GM23338 (cell line): Measurements from ENCODE around the gene INHBB. TPM values are rescaled to one million over a fixed set of nuclear protein-coding genes. Genes with fewer than 3 reads are reported as not detected.

ENCODE experiments used
- ATAC-seq: fragments of 200-7000 bp; cut with Tn5 transposase; 3 replicates; pipeline ENCODE4 v1.9.1; 2020
- DNase-seq: peaks from one replicate; pipeline ENCODE4 v3.0.0-alpha.2; 2015; ENCODE audit warnings: low spot score
- H2AFZ ChIP-seq: fragments of 200-600 bp; sonication (generic); 2 replicates; pipeline ENCODE4 v1.8.0; 2016; ENCODE audit warnings: antibody characterized with exemption, mild to moderate bottlenecking, moderate library complexity
- H3F3A ChIP-seq: fragments of 200-600 bp; sonication (generic); replicated peaks from 2 replicates; pipeline ENCODE4 v1.8.0; 2017; ENCODE audit warnings: antibody characterized with exemption, mixed run types, low read depth
- H3K27ac ChIP-seq: fragments of 200-600 bp; sonication (generic); 2 replicates; pipeline ENCODE4 v1.6.1; 2016; ENCODE audit warnings: low read depth
- H3K27me3 ChIP-seq: fragments of 200-600 bp; sonication (generic); 2 replicates; pipeline ENCODE4 v1.8.0; 2016; ENCODE audit warnings: mild to moderate bottlenecking, mixed run types, moderate library complexity; ENCODE audit not compliant: insufficient read depth
- H3K36me3 ChIP-seq: fragments of 200-600 bp; sonication (generic); 2 replicates; pipeline ENCODE4 v1.8.0; 2016; ENCODE audit warnings: mild to moderate bottlenecking; ENCODE audit not compliant: insufficient read depth
- H3K4me1 ChIP-seq: fragments of 200-600 bp; sonication (generic); 2 replicates; pipeline ENCODE4 v1.8.0; 2016; ENCODE audit warnings: mild to moderate bottlenecking, moderate library complexity; ENCODE audit not compliant: insufficient read depth
- H3K4me2 ChIP-seq: fragments of 200-600 bp; sonication (generic); 2 replicates; pipeline ENCODE4 v1.7.1; 2017; ENCODE audit warnings: mixed run types
- H3K4me3 ChIP-seq: fragments of 200-600 bp; sonication (generic); 2 replicates; pipeline ENCODE4 v1.6.1; 2016; ENCODE audit warnings: mixed run types
- H3K79me2 ChIP-seq: fragments of 200-600 bp; sonication (generic); replicated peaks from 2 replicates; pipeline ENCODE4 v1.8.0; 2017; ENCODE audit warnings: mild to moderate bottlenecking; ENCODE audit not compliant: insufficient read depth
- H3K9me2 ChIP-seq: fragments of 200-600 bp; sonication (generic); 2 replicates; pipeline ENCODE4 v1.8.0; 2017; ENCODE audit not compliant: insufficient read depth
- H4K20me1 ChIP-seq: fragments of 200-600 bp; sonication (generic); replicated peaks from 2 replicates; pipeline ENCODE4 v1.8.0; 2017; ENCODE audit warnings: mild to moderate bottlenecking; ENCODE audit not compliant: insufficient read depth
- H3K27ac Mint-ChIP-seq: 2 replicates; pipeline ENCODE4 v1.8.0; 2020; ENCODE audit warnings: inconsistent platforms, mild to moderate bottlenecking, moderate library complexity, mixed read lengths
- H3K27me3 Mint-ChIP-seq: 3 replicates; pipeline ENCODE4 v1.8.0; 2022; ENCODE audit warnings: low read depth, mild to moderate bottlenecking, moderate library complexity, mixed read lengths, inconsistent platforms; ENCODE audit not compliant: insufficient read depth, poor library complexity
- H3K36me3 Mint-ChIP-seq: 3 replicates; pipeline ENCODE4 v1.8.0; 2021; ENCODE audit warnings: low read depth, mild to moderate bottlenecking, inconsistent platforms, moderate library complexity, mixed read lengths
- H3K4me1 Mint-ChIP-seq: 3 replicates; pipeline ENCODE4 v1.8.0; 2020; ENCODE audit warnings: mild to moderate bottlenecking, inconsistent platforms, mixed read lengths
- H3K4me3 Mint-ChIP-seq: 3 replicates; pipeline ENCODE4 v1.8.0; 2021; ENCODE audit warnings: moderate library complexity, mild to moderate bottlenecking, inconsistent platforms, mixed read lengths
- H3K9me3 Mint-ChIP-seq: 3 replicates; pipeline ENCODE4 v1.8.0; 2020; ENCODE audit warnings: moderate library complexity, mild to moderate bottlenecking, inconsistent platforms, mixed read lengths
- EZH2 ChIP-seq: fragments of 200-600 bp; sonication (generic); IDR thresholded peaks from one replicate; pipeline ENCODE4 v1.8.0; 2017; ENCODE audit warnings: antibody characterized with exemption, mild to moderate bottlenecking, low read depth; ENCODE audit not compliant: unreplicated experiment
- EZH2phosphoT487 ChIP-seq: fragments of 200-600 bp; sonication (generic); IDR thresholded peaks from one replicate; pipeline ENCODE4 v1.8.1; 2018; ENCODE audit warnings: antibody characterized with exemption; ENCODE audit not compliant: unreplicated experiment
- polyA plus RNA-seq: library from polyadenylated mRNA; unstranded; fragments of >200 nt; fragmentation: Nextera tagmentation; extraction: Ambion mirVana; gene quantifications from 2 replicates; pipeline ENCODE4 v1.2.1, GENCODE V29; 2016
- total RNA-seq: library from RNA; depleted of rRNA; stranded (reverse); fragments of >200 nt; shearing (Covaris generic); gene quantifications from 2 replicates; pipeline ENCODE4 v1.2.3, GENCODE V29; 2014
- TF ChIP-seq, protein P1 (sequence below): IDR thresholded peaks from one replicate; pipeline ENCODE4 v1.6.1; 2018; ENCODE audit warnings: antibody characterized with exemption; ENCODE audit not compliant: unreplicated experiment
- TF ChIP-seq, protein P2 (sequence below): fragments of 250-450 bp; sonication (Bioruptor Pico); IDR thresholded peaks from 2 replicates; pipeline ENCODE4 v1.5.0; 2020; ENCODE audit warnings: mild to moderate bottlenecking, moderate library complexity

The INHBB gene
- total and polyA plus RNA-seq, 2 experiments from 2014 or later = 0.21 TPM; not detected in 1

DNA sequence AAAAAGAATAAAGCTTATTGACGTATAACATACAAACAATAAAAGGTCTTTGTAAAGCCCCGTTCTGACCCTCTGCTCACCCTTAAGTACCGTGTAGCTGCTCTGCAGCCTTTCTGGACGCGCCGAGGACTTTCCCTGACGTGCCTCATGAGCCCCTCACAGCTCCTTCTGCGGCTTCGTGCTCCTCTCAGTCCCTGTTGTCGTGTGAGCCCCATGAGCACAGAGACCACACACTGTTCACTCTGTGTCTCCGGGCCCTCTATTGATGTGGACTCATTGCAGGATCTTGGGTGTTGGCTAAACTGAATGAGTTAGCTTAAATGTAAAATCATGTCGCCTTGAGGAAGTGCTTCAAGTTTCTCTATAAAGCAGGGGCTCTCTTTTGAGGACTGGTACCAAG lies 43.6 kb upstream of the INHBB start (continued):
- TF ChIP-seq, protein P1, sequence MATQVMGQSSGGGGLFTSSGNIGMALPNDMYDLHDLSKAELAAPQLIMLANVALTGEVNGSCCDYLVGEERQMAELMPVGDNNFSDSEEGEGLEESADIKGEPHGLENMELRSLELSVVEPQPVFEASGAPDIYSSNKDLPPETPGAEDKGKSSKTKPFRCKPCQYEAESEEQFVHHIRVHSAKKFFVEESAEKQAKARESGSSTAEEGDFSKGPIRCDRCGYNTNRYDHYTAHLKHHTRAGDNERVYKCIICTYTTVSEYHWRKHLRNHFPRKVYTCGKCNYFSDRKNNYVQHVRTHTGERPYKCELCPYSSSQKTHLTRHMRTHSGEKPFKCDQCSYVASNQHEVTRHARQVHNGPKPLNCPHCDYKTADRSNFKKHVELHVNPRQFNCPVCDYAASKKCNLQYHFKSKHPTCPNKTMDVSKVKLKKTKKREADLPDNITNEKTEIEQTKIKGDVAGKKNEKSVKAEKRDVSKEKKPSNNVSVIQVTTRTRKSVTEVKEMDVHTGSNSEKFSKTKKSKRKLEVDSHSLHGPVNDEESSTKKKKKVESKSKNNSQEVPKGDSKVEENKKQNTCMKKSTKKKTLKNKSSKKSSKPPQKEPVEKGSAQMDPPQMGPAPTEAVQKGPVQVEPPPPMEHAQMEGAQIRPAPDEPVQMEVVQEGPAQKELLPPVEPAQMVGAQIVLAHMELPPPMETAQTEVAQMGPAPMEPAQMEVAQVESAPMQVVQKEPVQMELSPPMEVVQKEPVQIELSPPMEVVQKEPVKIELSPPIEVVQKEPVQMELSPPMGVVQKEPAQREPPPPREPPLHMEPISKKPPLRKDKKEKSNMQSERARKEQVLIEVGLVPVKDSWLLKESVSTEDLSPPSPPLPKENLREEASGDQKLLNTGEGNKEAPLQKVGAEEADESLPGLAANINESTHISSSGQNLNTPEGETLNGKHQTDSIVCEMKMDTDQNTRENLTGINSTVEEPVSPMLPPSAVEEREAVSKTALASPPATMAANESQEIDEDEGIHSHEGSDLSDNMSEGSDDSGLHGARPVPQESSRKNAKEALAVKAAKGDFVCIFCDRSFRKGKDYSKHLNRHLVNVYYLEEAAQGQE = no peak

DNA sequence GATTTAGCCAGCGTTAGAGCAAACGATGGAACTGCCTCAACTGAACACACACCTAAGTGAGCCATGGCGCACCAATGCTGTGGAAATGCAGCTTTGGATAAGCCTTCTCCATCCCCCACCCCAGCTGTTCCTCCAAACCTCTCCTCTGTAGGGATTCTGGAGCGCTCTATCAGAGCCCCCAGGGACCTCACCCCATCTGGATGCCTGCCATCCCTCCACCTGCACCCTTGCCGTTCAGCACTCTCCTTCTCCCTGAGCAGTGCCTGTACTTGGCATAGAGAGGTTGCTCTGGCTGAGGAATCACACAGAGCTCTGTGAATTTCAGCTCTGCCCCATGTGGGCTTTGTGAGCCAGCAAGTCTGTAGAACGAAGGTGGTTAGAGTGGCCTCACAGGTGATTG lies 42.8 kb upstream of the INHBB start:
- DNase-seq (no peak), ATAC-seq (no peak)
- Histone ChIP-seq H3K36me3 (no peaks in the 10 kb centered on the region), H3F3A (no peaks in the 10 kb centered on the region), H3K9me2 (no peaks in the 10 kb centered on the region), H3K4me2 (no peak overlapping the region), H3K4me3 (no peak overlapping the region), H3K4me1 (no peaks in the 10 kb centered on the region), H3K27ac (no peak overlapping the region), H3K27me3 (no peaks in the 10 kb centered on the region), H4K20me1 (no peaks in the 10 kb centered on the region; the same call in 1 of the 2 replicates), H2AFZ (no peak overlapping the region), H3K79me2 (no peaks in the 10 kb centered on the region)
- Mint-ChIP-seq H3K27me3 (peaks cover 13% of the 10 kb centered on the region), H3K9me3 (no peaks in the 10 kb centered on the region; the same call in 2 of the 3 replicates), H3K36me3 (no peaks in the 10 kb centered on the region), H3K4me3 (no peak overlapping the region), H3K27ac (no peak overlapping the region), H3K4me1 (peaks cover 4% of the 10 kb centered on the region; the same call in 2 of the 3 replicates)
- TF ChIP-seq, protein P2, sequence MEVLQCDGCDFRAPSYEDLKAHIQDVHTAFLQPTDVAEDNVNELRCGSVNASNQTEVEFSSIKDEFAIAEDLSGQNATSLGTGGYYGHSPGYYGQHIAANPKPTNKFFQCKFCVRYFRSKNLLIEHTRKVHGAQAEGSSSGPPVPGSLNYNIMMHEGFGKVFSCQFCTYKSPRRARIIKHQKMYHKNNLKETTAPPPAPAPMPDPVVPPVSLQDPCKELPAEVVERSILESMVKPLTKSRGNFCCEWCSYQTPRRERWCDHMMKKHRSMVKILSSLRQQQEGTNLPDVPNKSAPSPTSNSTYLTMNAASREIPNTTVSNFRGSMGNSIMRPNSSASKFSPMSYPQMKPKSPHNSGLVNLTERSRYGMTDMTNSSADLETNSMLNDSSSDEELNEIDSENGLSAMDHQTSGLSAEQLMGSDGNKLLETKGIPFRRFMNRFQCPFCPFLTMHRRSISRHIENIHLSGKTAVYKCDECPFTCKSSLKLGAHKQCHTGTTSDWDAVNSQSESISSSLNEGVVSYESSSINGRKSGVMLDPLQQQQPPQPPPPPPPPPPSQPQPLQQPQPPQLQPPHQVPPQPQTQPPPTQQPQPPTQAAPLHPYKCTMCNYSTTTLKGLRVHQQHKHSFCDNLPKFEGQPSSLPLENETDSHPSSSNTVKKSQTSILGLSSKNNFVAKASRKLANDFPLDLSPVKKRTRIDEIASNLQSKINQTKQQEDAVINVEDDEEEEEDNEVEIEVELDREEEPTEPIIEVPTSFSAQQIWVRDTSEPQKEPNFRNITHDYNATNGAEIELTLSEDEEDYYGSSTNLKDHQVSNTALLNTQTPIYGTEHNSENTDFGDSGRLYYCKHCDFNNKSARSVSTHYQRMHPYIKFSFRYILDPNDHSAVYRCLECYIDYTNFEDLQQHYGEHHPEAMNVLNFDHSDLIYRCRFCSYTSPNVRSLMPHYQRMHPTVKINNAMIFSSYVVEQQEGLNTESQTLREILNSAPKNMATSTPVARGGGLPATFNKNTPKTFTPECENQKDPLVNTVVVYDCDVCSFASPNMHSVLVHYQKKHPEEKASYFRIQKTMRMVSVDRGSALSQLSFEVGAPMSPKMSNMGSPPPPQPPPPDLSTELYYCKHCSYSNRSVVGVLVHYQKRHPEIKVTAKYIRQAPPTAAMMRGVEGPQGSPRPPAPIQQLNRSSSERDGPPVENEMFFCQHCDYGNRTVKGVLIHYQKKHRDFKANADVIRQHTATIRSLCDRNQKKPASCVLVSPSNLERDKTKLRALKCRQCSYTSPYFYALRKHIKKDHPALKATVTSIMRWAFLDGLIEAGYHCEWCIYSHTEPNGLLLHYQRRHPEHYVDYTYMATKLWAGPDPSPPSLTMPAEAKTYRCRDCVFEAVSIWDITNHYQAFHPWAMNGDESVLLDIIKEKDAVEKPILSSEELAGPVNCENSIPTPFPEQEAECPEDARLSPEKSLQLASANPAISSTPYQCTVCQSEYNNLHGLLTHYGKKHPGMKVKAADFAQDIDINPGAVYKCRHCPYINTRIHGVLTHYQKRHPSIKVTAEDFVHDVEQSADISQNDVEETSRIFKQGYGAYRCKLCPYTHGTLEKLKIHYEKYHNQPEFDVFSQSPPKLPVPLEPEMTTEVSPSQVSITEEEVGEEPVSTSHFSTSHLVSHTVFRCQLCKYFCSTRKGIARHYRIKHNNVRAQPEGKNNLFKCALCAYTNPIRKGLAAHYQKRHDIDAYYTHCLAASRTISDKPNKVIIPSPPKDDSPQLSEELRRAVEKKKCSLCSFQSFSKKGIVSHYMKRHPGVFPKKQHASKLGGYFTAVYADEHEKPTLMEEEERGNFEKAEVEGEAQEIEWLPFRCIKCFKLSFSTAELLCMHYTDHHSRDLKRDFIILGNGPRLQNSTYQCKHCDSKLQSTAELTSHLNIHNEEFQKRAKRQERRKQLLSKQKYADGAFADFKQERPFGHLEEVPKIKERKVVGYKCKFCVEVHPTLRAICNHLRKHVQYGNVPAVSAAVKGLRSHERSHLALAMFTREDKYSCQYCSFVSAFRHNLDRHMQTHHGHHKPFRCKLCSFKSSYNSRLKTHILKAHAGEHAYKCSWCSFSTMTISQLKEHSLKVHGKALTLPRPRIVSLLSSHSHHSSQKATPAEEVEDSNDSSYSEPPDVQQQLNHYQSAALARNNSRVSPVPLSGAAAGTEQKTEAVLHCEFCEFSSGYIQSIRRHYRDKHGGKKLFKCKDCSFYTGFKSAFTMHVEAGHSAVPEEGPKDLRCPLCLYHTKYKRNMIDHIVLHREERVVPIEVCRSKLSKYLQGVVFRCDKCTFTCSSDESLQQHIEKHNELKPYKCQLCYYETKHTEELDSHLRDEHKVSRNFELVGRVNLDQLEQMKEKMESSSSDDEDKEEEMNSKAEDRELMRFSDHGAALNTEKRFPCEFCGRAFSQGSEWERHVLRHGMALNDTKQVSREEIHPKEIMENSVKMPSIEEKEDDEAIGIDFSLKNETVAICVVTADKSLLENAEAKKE (CRISPR knock-in tag) = no peak
- TF ChIP-seq EZH2phosphoT487 (no peak), EZH2 (no peak)
- TF ChIP-seq, protein P1 = no peak
